NCI-H1105 treated with DMSO at 0.1 percent for 48 hours (cell line): ENCODE results near the gene KCNG3.

Source experiments
- DNase-seq: peaks from one replicate; lab custom pipeline; 2025; lab: John Stamatoyannopoulos, UW

The KCNG3 gene

DNA sequence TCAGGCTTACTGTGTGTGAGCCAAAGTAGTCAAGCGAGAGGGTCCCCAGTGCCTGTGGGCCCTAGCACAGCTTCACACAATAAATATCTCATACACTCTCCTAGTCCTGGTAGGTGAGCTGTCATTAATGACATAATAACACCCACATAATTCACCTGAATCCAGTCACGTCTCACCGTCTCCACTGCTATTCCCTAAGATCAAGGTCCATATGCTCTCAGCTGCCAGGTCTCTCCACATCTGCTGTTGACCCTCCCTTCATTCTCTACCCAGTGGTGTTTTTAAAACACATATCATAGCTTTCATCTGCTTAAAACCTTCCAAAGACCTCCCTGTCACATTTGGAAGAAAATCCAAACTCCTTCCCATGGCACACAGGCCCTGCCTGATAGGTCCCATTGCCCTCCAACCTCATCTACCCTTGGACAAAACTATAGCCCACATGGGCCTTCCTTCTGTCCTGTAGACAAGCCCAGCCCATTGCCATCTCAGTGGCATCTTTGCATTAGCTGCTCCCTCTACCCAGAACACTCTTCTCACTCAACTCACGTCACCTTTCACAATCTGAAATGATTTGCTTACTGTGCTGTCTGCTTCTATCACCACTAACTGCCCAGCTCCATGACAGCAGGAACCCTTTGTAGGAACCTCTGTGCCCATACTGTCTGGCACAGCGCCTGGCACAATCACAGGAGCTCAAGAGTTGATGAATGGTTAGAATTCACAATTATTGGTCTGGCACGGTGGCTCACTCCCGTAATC, 7.5 kb downstream of the KCNG3 start:
- no peak for DNase-seq

- DNase-seq, result no peak
Measured at GRCh38 chr2:42480402-42480801, 13.4 kb downstream of the KCNG3 start.

GRCh38 chr2:42474765-42475454, 18.9 kb downstream of the KCNG3 start:
- DNase-seq, result no peak

DNA sequence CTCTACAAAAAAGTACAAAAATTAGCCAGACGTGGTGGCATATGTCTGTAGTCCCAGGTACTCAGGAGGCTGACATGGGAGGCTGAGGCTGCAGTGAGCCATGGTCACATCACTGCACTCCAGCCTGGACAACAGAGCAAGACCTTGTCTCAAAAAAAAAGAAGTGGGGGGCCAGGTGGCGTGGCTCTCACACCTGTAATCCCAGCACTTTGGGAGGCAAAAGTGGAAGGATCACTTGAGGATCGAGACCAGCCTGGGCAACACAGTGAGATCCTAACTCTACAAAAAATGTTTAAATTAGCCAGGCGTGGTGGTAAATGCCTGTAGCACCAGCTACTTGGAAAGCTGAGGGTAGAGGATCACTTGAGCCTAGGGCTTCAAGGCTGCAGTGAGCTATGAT, 23.1 kb downstream of the KCNG3 start:
- no peak for DNase-seq

- DNase-seq, result no peak
Measured at GRCh38 chr2:42464631-42465030, 29.2 kb downstream of the KCNG3 start.

DNA sequence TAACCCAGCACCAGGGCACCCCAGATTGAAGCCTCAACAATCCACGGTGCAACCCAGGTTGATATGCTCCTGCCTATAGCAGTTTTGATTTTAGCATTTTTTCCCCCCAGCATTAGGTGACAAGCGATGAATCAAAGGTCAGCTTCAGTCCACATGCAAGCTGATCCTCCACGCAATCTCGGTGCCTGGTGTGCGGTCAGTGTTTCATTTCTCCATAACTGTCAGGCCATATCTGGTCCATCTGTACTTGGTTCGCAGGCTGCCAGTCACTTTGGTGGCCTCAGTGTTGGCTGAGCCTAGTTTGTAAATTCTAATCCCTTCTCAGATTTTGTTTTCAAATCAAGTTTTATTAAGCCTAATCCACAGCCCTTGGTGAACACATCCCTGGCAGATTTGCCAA, 30.2 kb downstream of the KCNG3 start:
- DNase-seq, result no peak

- no peak for DNase-seq
Measured at GRCh38 chr2:42459296-42459695, 34.5 kb downstream of the KCNG3 start.

GRCh38 chr2:42458396-42458795, 35.4 kb downstream of the KCNG3 start:
- DNase-seq, result no peak

DNA sequence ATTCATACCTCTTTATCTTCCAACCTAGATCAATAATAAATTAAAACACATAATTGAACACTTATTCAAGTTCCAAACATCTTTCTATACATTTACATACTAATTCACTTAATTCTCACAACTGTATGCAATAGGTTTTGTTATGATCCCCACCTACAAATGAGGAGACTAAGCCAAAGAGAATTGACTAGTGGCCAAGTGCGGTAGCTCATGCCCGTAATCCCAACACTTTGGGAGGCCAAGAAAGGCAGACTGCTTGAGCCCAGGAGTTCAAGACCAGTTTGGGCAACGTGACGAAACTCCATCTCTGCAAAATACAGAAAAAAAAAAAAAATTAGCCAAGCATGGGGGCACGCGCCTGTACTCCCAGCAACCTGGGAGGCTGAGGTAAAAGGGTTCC, 36.8 kb downstream of the KCNG3 start:
- no peak for DNase-seq

DNA sequence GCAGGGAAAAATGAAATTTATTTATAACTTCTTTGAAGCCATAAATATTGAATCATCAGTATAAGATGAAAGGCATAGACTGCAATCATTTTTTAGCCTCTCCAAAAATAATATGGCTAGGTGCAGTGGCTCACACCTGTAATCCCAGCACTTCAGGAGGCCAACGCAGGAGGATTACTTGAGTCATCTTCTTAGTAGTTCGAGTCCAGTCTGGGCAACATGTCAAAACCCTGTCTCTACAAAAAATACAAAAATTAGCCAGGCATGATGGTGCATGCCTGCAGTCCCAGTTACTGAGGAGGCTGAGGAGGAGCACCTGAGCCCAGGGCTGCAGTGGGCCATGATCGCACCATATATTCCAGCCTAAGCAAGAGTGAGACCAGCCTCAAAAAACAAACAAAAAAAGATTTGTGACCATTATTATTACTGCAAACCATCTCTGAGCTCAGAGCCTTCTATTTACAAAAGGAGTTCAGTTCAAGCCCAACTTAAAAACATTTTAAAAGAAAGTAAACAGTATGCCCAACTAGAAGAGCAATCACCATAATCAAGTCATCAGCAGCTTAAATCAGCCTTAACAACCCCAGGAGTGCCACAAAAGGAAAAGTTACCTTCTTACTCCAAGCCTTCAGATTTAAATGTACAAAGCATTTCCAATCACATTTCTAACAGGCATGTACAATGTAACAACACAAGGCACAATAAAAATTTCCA, 37.5 kb downstream of the KCNG3 start:
- no peak for DNase-seq

- DNase-seq, result no peak
Measured at GRCh38 chr2:42452545-42452944, 41.2 kb downstream of the KCNG3 start.

DNA sequence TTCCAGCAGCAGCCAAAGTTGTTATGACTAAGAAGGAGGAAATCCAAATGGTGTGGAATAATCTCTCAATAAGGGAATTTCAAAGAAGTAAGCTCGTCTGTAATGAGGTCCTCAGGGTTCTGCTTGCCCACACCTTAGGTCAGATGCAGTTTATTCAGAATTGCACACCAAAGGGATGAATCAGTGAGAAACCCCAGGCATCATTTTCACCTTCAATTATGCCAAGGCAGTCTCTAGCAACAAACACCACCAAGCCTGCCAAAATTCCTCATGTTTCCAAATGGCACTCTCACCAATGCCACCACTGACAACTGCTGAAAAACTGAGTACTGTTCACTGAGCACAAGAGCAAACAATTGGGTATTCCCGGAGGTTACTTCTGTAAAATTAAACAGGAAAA, 43.6 kb downstream of the KCNG3 start:
- no peak for DNase-seq

- DNase-seq, result no peak
Measured at GRCh38 chr2:42449163-42450087, 44.4 kb downstream of the KCNG3 start.

DNA sequence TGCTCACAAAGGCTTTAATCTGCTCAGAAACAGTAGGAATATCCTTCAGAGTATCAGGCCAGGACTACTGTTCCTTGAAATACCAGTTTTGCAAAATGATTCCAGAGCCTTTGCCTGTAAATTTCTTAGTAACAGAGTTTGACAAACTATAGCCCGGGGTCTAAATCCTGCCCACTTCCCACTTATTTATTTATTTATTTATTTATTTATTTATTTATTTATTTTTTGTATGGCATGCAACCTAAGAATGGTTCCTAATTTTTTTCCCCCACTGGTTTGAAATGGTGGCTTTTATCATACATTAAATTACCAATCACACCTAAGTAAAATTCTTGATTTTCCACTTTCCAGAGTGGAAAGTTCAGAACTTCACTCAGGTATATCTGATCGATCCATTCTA, 45.6 kb downstream of the KCNG3 start:
- DNase-seq, result no peak

DNA sequence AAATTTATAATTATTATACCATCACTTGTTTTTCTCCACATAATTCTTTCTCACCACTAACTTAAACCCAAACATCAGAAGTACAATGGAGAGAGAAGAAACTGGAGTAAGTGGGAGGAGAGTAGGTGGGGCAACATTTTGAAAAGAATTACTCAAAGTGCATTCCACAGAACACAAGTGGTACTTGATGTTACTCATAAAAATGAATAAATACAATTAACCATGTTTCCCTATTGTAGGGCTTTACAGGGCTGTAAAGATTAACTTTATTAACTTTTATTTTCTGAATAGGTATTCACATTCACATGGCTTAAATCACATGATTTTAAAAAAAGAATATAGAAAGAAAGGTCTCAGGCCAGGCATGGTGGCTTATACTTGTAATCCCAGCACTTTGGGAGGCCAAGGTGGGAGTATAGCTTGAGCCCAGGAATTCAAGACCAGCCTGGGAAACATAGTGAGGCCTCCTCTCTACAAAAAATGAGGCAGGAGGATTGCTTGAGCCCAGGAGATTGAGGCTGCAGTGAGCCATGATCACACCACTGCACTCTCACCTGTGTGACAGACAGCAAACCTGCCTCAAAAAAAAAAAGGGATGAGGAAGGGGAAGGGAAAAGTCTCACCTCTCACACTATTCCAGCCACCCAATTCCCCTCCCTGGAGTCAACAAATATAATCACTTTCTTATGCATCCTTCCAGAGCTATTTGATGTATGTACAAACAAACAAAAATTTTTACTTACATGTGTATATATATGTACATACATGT, 47.1 kb downstream of the KCNG3 start:
- DNase-seq, result no peak

GRCh38 chr2:42443718-42444399, 49.9 kb downstream of the KCNG3 start:
- DNase-seq, result no peak

GRCh38 chr2:42442774-42443173, 51.0 kb downstream of the KCNG3 start:
- DNase-seq, result no peak

- no peak for DNase-seq
Measured at GRCh38 chr2:42438685-42439084, 55.1 kb downstream of the KCNG3 start.

DNA sequence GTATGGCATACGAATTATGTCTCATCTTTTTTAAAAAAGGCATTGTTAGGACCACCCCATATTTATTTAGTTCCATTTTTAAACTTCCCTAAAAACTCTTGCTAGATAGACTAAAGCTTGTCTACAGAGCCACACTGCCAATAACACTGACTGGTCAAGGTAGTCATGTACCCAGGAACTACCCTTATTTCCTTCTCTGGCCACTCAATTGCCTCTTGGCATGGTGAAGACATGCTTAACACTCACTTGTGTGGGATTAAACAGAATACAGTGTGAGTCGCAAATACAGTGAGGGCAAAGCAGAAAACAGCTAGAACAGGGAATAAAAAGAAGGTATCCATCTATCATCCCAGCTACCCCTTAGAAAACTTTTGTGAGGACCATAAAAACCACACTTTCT, 57.4 kb downstream of the KCNG3 start:
- no peak for DNase-seq

GRCh38 chr2:42435628-42436027, 58.2 kb downstream of the KCNG3 start:
- DNase-seq, result no peak

DNA sequence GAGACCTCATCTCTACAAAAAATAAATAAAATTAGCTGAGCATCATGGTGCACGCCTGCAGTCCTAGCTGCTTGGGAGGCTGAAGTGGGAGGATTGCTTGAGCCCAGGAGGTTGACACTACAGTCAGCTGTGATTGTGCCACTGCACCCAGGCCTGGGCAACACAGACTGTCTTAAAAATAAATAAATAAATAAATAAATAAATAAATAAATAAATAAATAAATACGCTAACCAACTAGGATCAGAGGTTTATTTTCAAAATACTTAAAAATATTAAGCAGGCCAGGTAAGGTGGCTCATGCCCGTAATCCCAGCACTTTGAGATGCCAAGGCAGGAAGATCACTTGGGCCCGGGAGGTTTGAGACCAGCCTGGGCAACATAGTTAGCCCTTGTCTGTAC, 63.6 kb downstream of the KCNG3 start:
- DNase-seq, result no peak
